ENCODE measurements around the gene ROR2. TPM values are rescaled to one million over a fixed set of nuclear protein-coding genes. Genes with fewer than 3 reads are reported as not detected.

ROR2 gene
- total and polyA plus RNA-seq, 2 of the 8 experiments (the other 6 are each of a cell fraction or from before 2014, with no cell fraction given), result 2.7 to 4.3 TPM

GRCh38 chr9:91644433-91644832, 305.6 kb downstream of the ROR2 start:
- Histone ChIP-seq H2AK5ac (ENCODE audit: low read depth, low read length) (no peak overlapping the region), H4K20me1 (replicated peaks in 1 of 2; ENCODE audit: control insufficient read depth in 1 of 2, insufficient read depth in 2 of 2, low read length in 2 of 2) (no peaks in the 10 kb centered on the region), H3K4me3 (ENCODE audit: extremely low read depth in 1 of 4, insufficient read depth in 2 of 4, low read depth in 3 of 4, low read length in 4 of 4) (no peak overlapping the region), H3K4me2 (ENCODE audit: insufficient read depth in 1 of 2, low read depth in 2 of 2, low read length in 2 of 2) (no peak overlapping the region), H2AFZ (ENCODE audit: low read length) (no peak overlapping the region), H3K79me2 (ENCODE audit: control insufficient read depth in 1 of 2, insufficient read depth in 2 of 2, low read length in 2 of 2) (no peaks in the 10 kb centered on the region), H3K27me3 (replicated peaks in 1 of 4; ENCODE audit: control insufficient read depth in 3 of 4, extremely low read depth in 1 of 4, insufficient read depth in 3 of 4, low read length in 3 of 4) (no peaks in the 10 kb centered on the region), H2BK15ac (ENCODE audit: low read length) (no peak overlapping the region), H3K18ac (ENCODE audit: extremely low read depth, low read length) (no peak overlapping the region), H3K27ac (ENCODE audit: low read depth, low read length) (no peak overlapping the region), H3K23ac (ENCODE audit: insufficient read length) (no peak overlapping the region), H4K5ac (ENCODE audit: insufficient read length, low read depth, low read length) (no peak overlapping the region), H4K91ac (replicated peaks; ENCODE audit: insufficient read length, low read length) (no peak overlapping the region), H3K4ac (replicated peaks; ENCODE audit: insufficient read length, low read depth, low read length) (no peak overlapping the region), H4K8ac (ENCODE audit: extremely low read depth, insufficient read depth, low read length) (no peak overlapping the region), H3K9me3 (ENCODE audit: insufficient read depth in 2 of 2, low read depth in 1 of 2, low read length in 1 of 2) (no peaks in the 10 kb centered on the region), H3K14ac (ENCODE audit: insufficient read length) (no peak overlapping the region), H3K79me1 (ENCODE audit: low read depth, low read length) (no peaks in the 10 kb centered on the region), H2BK20ac (ENCODE audit: low read length) (no peak overlapping the region), H3K9ac (replicated peaks in 1 of 4; ENCODE audit: extremely low read depth in 1 of 4, low read depth in 3 of 4, low read length in 3 of 4) (no peak overlapping the region), H2BK12ac (ENCODE audit: low read depth, low read length) (no peak overlapping the region), H2BK120ac (replicated peaks; ENCODE audit: low read depth, low read length) (no peak overlapping the region), H2BK5ac (ENCODE audit: low read depth, low read length) (no peak overlapping the region), H3K4me1 (replicated peaks in 1 of 4; ENCODE audit: control insufficient read depth in 3 of 4, insufficient read depth in 4 of 4, low read length in 3 of 4) (no peaks in the 10 kb centered on the region), H3K36me3 (ENCODE audit: control insufficient read depth in 2 of 4, insufficient read depth in 4 of 4, low read length in 3 of 4) (no peaks in the 10 kb centered on the region), H3K56ac (replicated peaks; ENCODE audit: insufficient read length, low read depth, low read length) (no peak overlapping the region), H3K23me2 (ENCODE audit: low read depth, low read length) (no peaks in the 10 kb centered on the region)
- DNase-seq (ENCODE audit: low read depth in 1 of 2, low spot score in 2 of 2) (no peak), FAIRE-seq (no peak)
- CTCF ChIA-PET (ENCODE audit: partially characterized antibody), result interaction anchor here (4.5 kb wide), 1 partner anchor 16 kb away, joined by 25 read pairs; no protein-coding TSS in a partner anchor
- POLR2A ChIA-PET (ENCODE audit: partially characterized antibody), result no interaction called here
- WGBS, 2 experiments (ENCODE audit: extremely low coverage in 1 of 2, insufficient coverage in 1 of 2, insufficient read length in 1 of 2, insufficient replicate concordance in 2 of 2, low coverage in 1 of 2, low lambda C conversion rate in 2 of 2, missing lambda C conversion rate in 1 of 2), result 93% methylated on average over 3 of the region's 3 CpGs; no CpG with 5 or more reads in 1 of the 2 experiments
- TF ChIP-seq SIN3A (conservative IDR thresholded peaks at IDR 0.05 in 1 of 2, IDR thresholded peaks at IDR 0.05 in 1 of 2; ENCODE audit: low read depth in 1 of 2, low read length in 2 of 2) (no peak), RNF2 (IDR thresholded peaks at IDR 0.05; ENCODE audit: borderline replicate concordance, low read depth, low read length, missing control alignments, poor library complexity, severe bottlenecking) (no peak), RBBP5 (IDR thresholded peaks at IDR 0.05; ENCODE audit: borderline replicate concordance, low read depth, low read length) (no peak), GABPA (IDR thresholded peaks at IDR 0.05; ENCODE audit: borderline replicate concordance, insufficient read depth, low read length) (no peak), SAP30 (IDR thresholded peaks at IDR 0.05; ENCODE audit: insufficient read depth, insufficient replicate concordance, low read length) (no peak)

All from H1 (cell line).